Memory B cell (primary cell): ENCODE results near the gene PHAF1.

Experiments used
- ATAC-seq: fragments of 150-1000 bp; cut with Tn5 transposase; 2 replicates; pipeline ENCODE4 v1.10.0; 2021; ENCODE audit warnings: low read depth, mild to moderate bottlenecking, moderate library complexity
- DNase-seq, 2 donors: peaks; one replicate each; pipeline ENCODE4 v3.0.0; 2022; ENCODE audit warnings: low spot score in 2 of 2
- H3K27ac Mint-ChIP-seq: one replicate; pipeline ENCODE4 v1.8.0; 2022; ENCODE audit warnings: mild to moderate bottlenecking, moderate library complexity, mixed read lengths
- H3K27me3 Mint-ChIP-seq: one replicate; pipeline ENCODE4 v1.8.0; 2022; ENCODE audit warnings: mixed read lengths
- H3K36me3 Mint-ChIP-seq: one replicate; pipeline ENCODE4 v1.8.0; 2022; ENCODE audit warnings: mild to moderate bottlenecking, mixed read lengths
- H3K4me1 Mint-ChIP-seq: one replicate; pipeline ENCODE4 v1.8.0; 2022; ENCODE audit warnings: mixed read lengths
- H3K4me3 Mint-ChIP-seq: one replicate; pipeline ENCODE4 v1.8.0; 2022; ENCODE audit warnings: mild to moderate bottlenecking, moderate library complexity, mixed read lengths
- H3K9me3 Mint-ChIP-seq: one replicate; pipeline ENCODE4 v1.8.0; 2022; ENCODE audit warnings: mixed read lengths

The PHAF1 gene

DNA sequence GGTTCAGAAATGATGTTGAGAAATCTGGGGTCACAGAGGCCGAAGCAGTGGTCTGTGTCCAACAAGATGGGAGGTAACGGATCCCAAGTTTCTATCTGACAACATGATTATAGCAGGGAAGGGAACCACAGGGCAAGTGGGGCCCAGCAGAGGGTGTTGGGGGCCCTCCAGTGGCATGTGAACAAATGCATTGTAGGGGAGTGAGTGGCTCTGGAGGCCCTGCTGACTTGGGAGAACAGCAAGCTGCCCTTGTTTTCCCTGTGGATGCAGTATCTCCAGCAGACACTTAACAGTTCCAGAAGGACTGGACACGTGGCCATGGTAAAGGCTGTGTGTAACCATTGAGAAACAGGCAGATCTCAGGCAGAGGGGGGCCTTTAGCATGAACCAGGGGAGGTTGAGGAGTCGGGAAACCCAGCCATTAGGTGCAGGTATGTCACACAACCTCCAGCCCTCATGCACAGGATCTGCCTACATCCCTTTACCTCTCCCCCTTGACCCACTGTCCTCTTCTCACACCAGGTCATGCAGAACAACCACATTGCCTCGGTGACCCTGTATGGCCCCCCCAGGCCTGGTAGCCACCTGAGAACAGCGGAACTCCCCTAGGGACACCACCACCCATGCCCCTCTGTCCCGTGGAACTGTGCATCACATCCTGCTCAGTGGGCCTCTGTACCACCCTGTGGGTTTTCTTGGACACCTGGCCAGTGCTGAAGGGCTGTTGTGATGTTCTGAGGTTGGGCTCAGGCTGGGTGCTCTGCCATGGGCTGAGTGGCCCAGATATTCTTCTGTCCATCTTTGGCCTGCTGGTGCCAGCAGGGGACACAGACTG, 37.0 kb downstream of the PHAF1 start:
- Mint-ChIP-seq H3K27ac (no peak overlapping the region), H3K27me3 (peaks cover 14% of the 10 kb centered on the region), H3K36me3 (peaks cover 51% of the 10 kb centered on the region), H3K9me3 (no peaks in the 10 kb centered on the region), H3K4me1 (peaks cover 6% of the 10 kb centered on the region), H3K4me3 (no peak overlapping the region)
- DNase-seq = no peak
- ATAC-seq = no peak

DNA sequence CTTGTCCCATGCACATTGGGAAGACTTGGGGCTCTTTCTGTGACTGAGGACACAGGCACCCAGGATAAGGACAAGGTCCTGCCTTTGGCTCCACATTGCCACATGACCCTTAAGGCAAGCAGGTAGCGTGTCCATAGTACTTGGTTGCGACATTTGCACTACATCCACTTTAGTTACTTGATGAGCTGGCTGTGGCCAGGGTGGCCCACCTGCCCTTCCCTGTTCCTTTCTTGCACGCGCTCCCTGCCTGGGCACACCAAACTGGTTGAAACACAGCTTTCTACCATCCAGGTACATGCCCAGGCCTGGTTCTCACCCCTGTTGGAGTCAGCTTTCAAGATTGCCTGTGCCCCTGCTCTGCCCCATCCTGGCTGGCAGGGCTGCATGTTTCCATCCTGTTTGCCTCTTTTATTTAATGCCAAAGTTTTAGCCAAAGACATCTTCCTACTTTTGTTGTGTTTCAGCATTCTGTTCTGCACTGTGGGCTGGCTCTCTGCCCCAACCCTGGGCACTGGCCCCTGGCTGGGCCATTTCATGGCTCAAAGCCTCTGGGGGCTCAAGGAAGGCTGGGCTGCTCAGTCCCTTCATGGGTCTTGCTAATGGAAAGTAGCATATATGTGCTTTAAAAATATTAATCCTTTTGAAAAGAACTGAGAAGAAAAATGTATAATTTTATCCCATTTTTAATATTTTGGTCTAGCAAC, 37.8 kb downstream of the PHAF1 start:
- no peak for DNase-seq
- Mint-ChIP-seq H3K27ac (no peak overlapping the region), H3K4me3 (no peak overlapping the region), H3K36me3 (peaks cover 48% of the 10 kb centered on the region), H3K27me3 (peaks cover 14% of the 10 kb centered on the region), H3K4me1 (peaks cover 6% of the 10 kb centered on the region), H3K9me3 (no peaks in the 10 kb centered on the region)
- ATAC-seq = no peak

- Mint-ChIP-seq H3K27ac (no peak overlapping the region), H3K4me3 (no peak overlapping the region), H3K9me3 (no peaks in the 10 kb centered on the region), H3K36me3 (peaks cover 43% of the 10 kb centered on the region), H3K27me3 (peaks cover 14% of the 10 kb centered on the region), H3K4me1 (peaks cover 6% of the 10 kb centered on the region)
- DNase-seq (no peak), ATAC-seq (no peak)
These were observed 38.5 kb downstream of the PHAF1 start for GRCh38 chr16:67148221-67148620.

GRCh38 chr16:67148656-67149275, 39.0 kb downstream of the PHAF1 start:
- DNase-seq (no peak), ATAC-seq (no peak)
- H3K4me3 Mint-ChIP-seq = no peak overlapping the region
- peaks cover 8% of the 10 kb centered on the region for H3K4me1 Mint-ChIP-seq
- peaks cover 39% of the 10 kb centered on the region for H3K36me3 Mint-ChIP-seq
- H3K27ac Mint-ChIP-seq = no peak overlapping the region
- no peaks in the 10 kb centered on the region for H3K9me3 Mint-ChIP-seq
- H3K27me3 Mint-ChIP-seq = peaks cover 14% of the 10 kb centered on the region

- DNase-seq = no peak
- Mint-ChIP-seq H3K4me3 (no peak overlapping the region), H3K9me3 (no peaks in the 10 kb centered on the region), H3K27ac (no peak overlapping the region), H3K36me3 (peaks cover 36% of the 10 kb centered on the region), H3K27me3 (peaks cover 14% of the 10 kb centered on the region), H3K4me1 (peaks cover 10% of the 10 kb centered on the region)
- no peak for ATAC-seq
These were observed 39.7 kb downstream of the PHAF1 start for GRCh38 chr16:67149276-67150046.

DNA sequence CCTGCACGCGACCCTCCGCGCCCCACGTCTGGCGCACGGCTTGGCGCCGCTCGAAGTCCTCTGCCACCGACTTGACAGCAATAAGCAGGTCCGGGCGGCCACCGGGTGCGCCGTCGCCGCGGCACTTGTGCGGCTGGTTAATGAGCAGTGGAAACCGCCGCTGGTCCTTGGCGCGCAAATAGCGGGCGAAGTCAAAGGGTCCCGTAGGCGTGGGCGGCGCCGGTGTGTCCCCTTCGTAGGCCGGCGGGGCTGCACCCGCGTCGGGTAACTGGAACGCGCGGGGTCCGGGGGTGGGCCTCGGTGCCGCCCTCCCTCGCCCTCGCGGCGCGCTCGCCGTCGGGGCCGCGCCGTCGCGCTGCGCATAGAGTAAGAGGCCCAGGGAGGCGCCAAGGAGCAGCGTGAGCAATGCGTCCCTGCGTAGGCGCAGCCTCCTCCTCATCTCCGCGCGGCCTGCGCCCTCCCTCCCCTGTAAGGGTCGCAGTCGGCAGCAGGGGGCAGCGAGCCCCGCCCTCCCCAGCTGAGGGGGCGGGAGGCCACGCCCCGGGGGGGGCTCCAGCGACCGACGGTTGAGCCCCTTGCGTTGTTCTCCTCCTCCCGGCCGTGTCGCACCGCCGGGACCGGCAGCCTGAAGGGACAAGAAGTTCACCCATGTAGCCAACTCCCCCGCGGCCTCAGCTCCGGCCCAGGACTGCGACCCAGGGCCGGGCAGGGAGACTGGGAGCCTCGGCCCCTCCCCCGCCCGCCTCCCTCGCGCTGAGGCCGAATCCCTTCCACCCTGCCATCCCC, 40.5 kb downstream of the PHAF1 start:
- H3K4me1 Mint-ChIP-seq = peaks cover 11% of the 10 kb centered on the region
- H3K4me3 Mint-ChIP-seq = peak overlapping the region; percentile 71
- peak; percentile 65 for ATAC-seq
- peaks cover 14% of the 10 kb centered on the region for H3K27me3 Mint-ChIP-seq
- H3K36me3 Mint-ChIP-seq = peaks cover 29% of the 10 kb centered on the region
- no peak overlapping the region for H3K27ac Mint-ChIP-seq
- peak in 1 of 2 donors; percentile 35 for DNase-seq
- no peaks in the 10 kb centered on the region for H3K9me3 Mint-ChIP-seq

- Mint-ChIP-seq H3K4me3 (peak within 1 kb of the TSS; percentile 71), H3K9me3 (no peaks in the 10 kb centered on the region), H3K4me1 (peaks cover 14% of the 10 kb centered on the region), H3K36me3 (peaks cover 22% of the 10 kb centered on the region), H3K27me3 (peaks cover 14% of the 10 kb centered on the region), H3K27ac (no peak within 1 kb of the TSS)
- ATAC-seq (peak; percentile 14), DNase-seq (peak in 1 of 2 donors; percentile 32)
These were observed 41.2 kb downstream of the PHAF1 start, which contains the start of gene B3GNT9 for GRCh38 chr16:67150833-67151396. B3GNT9 (minus strand) TSS chr16:67150998; CDS start chr16:67150485, 513 bp downstream.

- Mint-ChIP-seq H3K9me3 (no peaks in the 10 kb centered on the region), H3K36me3 (peaks cover 16% of the 10 kb centered on the region), H3K4me3 (peak overlapping the region; percentile 71), H3K27ac (no peak overlapping the region), H3K4me1 (peaks cover 21% of the 10 kb centered on the region), H3K27me3 (peaks cover 14% of the 10 kb centered on the region)
- no peak for DNase-seq
- ATAC-seq = no peak
These were observed 41.8 kb downstream of the PHAF1 start for GRCh38 chr16:67151431-67152097.

- Mint-ChIP-seq H3K27me3 (no peaks in the 10 kb centered on the region), H3K9me3 (no peaks in the 10 kb centered on the region), H3K27ac (no peak overlapping the region), H3K4me1 (peaks cover 38% of the 10 kb centered on the region), H3K4me3 (peak overlapping the region; percentile 71), H3K36me3 (no peaks in the 10 kb centered on the region)
- ATAC-seq (no peak), DNase-seq (peak in 1 of 2 donors; percentile 22)
These were observed 45.0 kb downstream of the PHAF1 start for GRCh38 chr16:67154578-67155294.

GRCh38 chr16:67155295-67156142, 45.8 kb downstream of the PHAF1 start:
- H3K27me3 Mint-ChIP-seq = no peaks in the 10 kb centered on the region
- H3K27ac Mint-ChIP-seq = peak overlapping the region; percentile 88
- H3K4me3 Mint-ChIP-seq = peak overlapping the region; percentile 71
- ATAC-seq (peak; percentile 40), DNase-seq (peak; percentile 85 to 87)
- peaks cover 38% of the 10 kb centered on the region for H3K4me1 Mint-ChIP-seq
- no peaks in the 10 kb centered on the region for H3K9me3 Mint-ChIP-seq
- no peaks in the 10 kb centered on the region for H3K36me3 Mint-ChIP-seq

DNA sequence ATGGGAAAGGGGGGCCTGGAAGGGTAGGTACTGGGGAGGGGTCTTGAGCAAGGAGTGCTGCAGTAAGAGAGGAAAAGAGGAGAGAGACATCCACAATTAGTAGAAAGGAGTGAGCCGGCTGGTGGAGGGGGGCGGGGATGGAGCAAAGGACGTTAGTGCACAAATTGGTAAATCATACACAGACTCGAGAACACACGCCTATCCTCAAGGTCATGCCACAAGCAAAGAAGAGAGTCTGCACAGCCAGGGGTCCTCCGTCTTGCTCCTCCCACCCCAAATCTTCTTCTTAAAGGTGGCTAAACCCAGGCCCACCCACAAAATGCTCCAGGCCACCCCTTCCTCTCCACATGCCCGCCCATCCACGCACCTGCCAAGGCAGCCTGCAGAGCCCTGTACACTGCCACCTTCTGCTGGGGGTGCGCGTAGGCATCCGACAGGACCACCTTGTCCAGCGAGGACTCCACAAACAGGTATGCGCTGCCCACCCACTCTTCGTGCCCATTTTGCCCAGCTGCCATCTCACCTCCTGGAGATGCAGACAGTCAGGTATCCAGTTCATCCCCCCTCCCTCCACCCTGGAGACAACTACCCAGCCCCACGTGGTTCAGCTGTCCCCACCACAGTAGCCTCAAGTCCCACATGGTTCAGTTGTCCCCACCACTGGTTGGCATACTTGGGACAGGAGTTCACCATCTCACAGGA, 46.6 kb downstream of the PHAF1 start:
- no peaks in the 10 kb centered on the region for H3K36me3 Mint-ChIP-seq
- peaks cover 38% of the 10 kb centered on the region for H3K4me1 Mint-ChIP-seq
- no peaks in the 10 kb centered on the region for H3K27me3 Mint-ChIP-seq
- peak overlapping the region; percentile 88 for H3K27ac Mint-ChIP-seq
- no peak for DNase-seq
- H3K4me3 Mint-ChIP-seq = no peak overlapping the region
- no peaks in the 10 kb centered on the region for H3K9me3 Mint-ChIP-seq
- ATAC-seq = no peak
